ENCODE measurements around the gene MUC5B. TPM values are rescaled to one million over a fixed set of nuclear protein-coding genes. Genes with fewer than 3 reads are reported as not detected.

MUC5B gene
- total RNA-seq, 2 experiments from 2014 or later, result not detected

GRCh38 chr11:1303126-1303821, 80.4 kb downstream of the MUC5B start:
- TF ChIP-seq CTCF (IDR thresholded peaks at IDR 0.05), result no peak
- no peaks in the 10 kb centered on the region for H3K9me3 Mint-ChIP-seq
- H3K27ac Mint-ChIP-seq, result no peak overlapping the region
- H3K4me1 Mint-ChIP-seq (ENCODE audit: low read depth), result peaks cover 35% of the 10 kb centered on the region
- intact Hi-C loops (cut with micrococcal nuclease), result no loop called here
- peaks cover 3% of the 10 kb centered on the region for H3K36me3 Mint-ChIP-seq (ENCODE audit: low read depth)
- no peak overlapping the region for H3K4me3 Mint-ChIP-seq
- ATAC-seq (no peak), DNase-seq (no peak)
- ChIA-PET POLR2A (no interaction called here), CTCF (interaction anchor here (0.6 kb wide), 1 partner anchor 82 kb away, joined by 3 read pairs; no protein-coding TSS in a partner anchor)
- H3K27me3 Mint-ChIP-seq, result no peaks in the 10 kb centered on the region

- no peak for DNase-seq
- H3K9me3 Mint-ChIP-seq, result no peaks in the 10 kb centered on the region
- no peak for ATAC-seq
- TF ChIP-seq CTCF (IDR thresholded peaks at IDR 0.05), result no peak
- no peak overlapping the region for H3K27ac Mint-ChIP-seq
- intact Hi-C loops (cut with micrococcal nuclease), result no loop called here
- ChIA-PET CTCF (interaction anchor here (0.6 kb wide), 1 partner anchor 82 kb away, joined by 3 read pairs; no protein-coding TSS in a partner anchor), POLR2A (no interaction called here)
- no peaks in the 10 kb centered on the region for H3K27me3 Mint-ChIP-seq
- H3K4me1 Mint-ChIP-seq (ENCODE audit: low read depth), result peaks cover 39% of the 10 kb centered on the region
- H3K36me3 Mint-ChIP-seq (ENCODE audit: low read depth), result peaks cover 3% of the 10 kb centered on the region
- no peak overlapping the region for H3K4me3 Mint-ChIP-seq
Measured at GRCh38 chr11:1303973-1304372, 81.1 kb downstream of the MUC5B start.

GRCh38 chr11:1304380-1304779, 81.5 kb downstream of the MUC5B start:
- H3K4me3 Mint-ChIP-seq, result no peak overlapping the region
- POLR2A ChIA-PET, result no interaction called here
- intact Hi-C loops (cut with micrococcal nuclease), result no loop called here
- no peak for DNase-seq
- no peaks in the 10 kb centered on the region for H3K9me3 Mint-ChIP-seq
- peaks cover 39% of the 10 kb centered on the region for H3K4me1 Mint-ChIP-seq (ENCODE audit: low read depth)
- no peak for TF ChIP-seq CTCF (IDR thresholded peaks at IDR 0.05)
- H3K36me3 Mint-ChIP-seq (ENCODE audit: low read depth), result peaks cover 3% of the 10 kb centered on the region
- no peak overlapping the region for H3K27ac Mint-ChIP-seq
- no peaks in the 10 kb centered on the region for H3K27me3 Mint-ChIP-seq
- no peak for ATAC-seq
- CTCF ChIA-PET, result interaction anchor here (0.6 kb wide), 1 partner anchor 81 kb away, joined by 3 read pairs; no protein-coding TSS in a partner anchor

GRCh38 chr11:1305063-1305495, 82.2 kb downstream of the MUC5B start:
- DNase-seq (no peak), ATAC-seq (no peak)
- Mint-ChIP-seq H3K36me3 (ENCODE audit: low read depth) (peaks cover 3% of the 10 kb centered on the region), H3K9me3 (no peaks in the 10 kb centered on the region), H3K27ac (no peak overlapping the region), H3K4me3 (no peak overlapping the region), H3K4me1 (ENCODE audit: low read depth) (peaks cover 39% of the 10 kb centered on the region), H3K27me3 (no peaks in the 10 kb centered on the region)
- ChIA-PET POLR2A (interaction anchor here (1.2 kb wide), 1 partner anchor 12 kb away, joined by 3 read pairs; no protein-coding TSS in a partner anchor), CTCF (no interaction called here)
- no peak for TF ChIP-seq CTCF (IDR thresholded peaks at IDR 0.05)
- intact Hi-C loops (cut with micrococcal nuclease), result no loop called here

GRCh38 chr11:1305501-1306056, 82.7 kb downstream of the MUC5B start:
- peaks cover 41% of the 10 kb centered on the region for H3K4me1 Mint-ChIP-seq (ENCODE audit: low read depth)
- no peaks in the 10 kb centered on the region for H3K27me3 Mint-ChIP-seq
- H3K36me3 Mint-ChIP-seq (ENCODE audit: low read depth), result peaks cover 6% of the 10 kb centered on the region
- ChIA-PET CTCF (no interaction called here), POLR2A (interaction anchor here (1.2 kb wide), 1 partner anchor 11 kb away, joined by 3 read pairs; no protein-coding TSS in a partner anchor)
- DNase-seq, result no peak
- H3K27ac Mint-ChIP-seq, result no peak overlapping the region
- no peak overlapping the region for H3K4me3 Mint-ChIP-seq
- TF ChIP-seq CTCF (IDR thresholded peaks at IDR 0.05), result no peak
- H3K9me3 Mint-ChIP-seq, result no peaks in the 10 kb centered on the region
- intact Hi-C loops (cut with micrococcal nuclease), result no loop called here
- ATAC-seq, result no peak
